HG02938 (cell line): Measurements from ENCODE around the gene CEACAM20.
"Not testable (repeated sequence)": the region's sequence is repeated elsewhere in the genome, so short reads cannot be mapped to it uniquely, and the experiment has no call there.

Source experiments
- ATAC-seq: cut with Tn5 transposase; IDR thresholded peaks from one replicate; pipeline ENCODE4 v1.9.1; 2021; ENCODE audit warnings: mild to moderate bottlenecking, moderate library complexity; ENCODE audit not compliant: unreplicated experiment

Gene CEACAM20

GRCh38 chr19:44498988-44499387 is 30.5 kb downstream of the CEACAM20 start:
- no peak for ATAC-seq

GRCh38 chr19:44496711-44497110 is 32.8 kb downstream of the CEACAM20 start:
- no peak for ATAC-seq

GRCh38 chr19:44476559-44477408 is 52.7 kb downstream of the CEACAM20 start:
- ATAC-seq = no peak

GRCh38 chr19:44468730-44469129 is 60.7 kb downstream of the CEACAM20 start:
- not testable (repeated sequence) for ATAC-seq

GRCh38 chr19:44462600-44463286 is 66.7 kb downstream of the CEACAM20 start:
- not testable (repeated sequence) for ATAC-seq
